Stomach (tissue), 9 donors: Measurements from ENCODE around the gene CAMKK2. TPM values are rescaled to one million over a fixed set of nuclear protein-coding genes. Genes with fewer than 3 reads are reported as not detected.

ENCODE experiments used
- DNase-seq, 2 donors: peaks; one replicate each; pipeline versions ENCODE4 v3.0.0 to v3.0.0-alpha.2; 2013 to 2019
- H3K27ac ChIP-seq, 5 donors: fragments of 200-600 bp in 4 of 5; sonication (generic) in 4 of 5; one replicate each; pipeline ENCODE4 v1.5.1; 2013 to 2019; ENCODE audit warnings: mild to moderate bottlenecking in 1 of 5, moderate library complexity in 1 of 5
- H3K27me3 ChIP-seq, 3 donors: fragments of 200-600 bp; sonication (generic); one replicate each; pipeline ENCODE4 v1.5.1; 2017 to 2019; ENCODE audit warnings: mixed run types in 1 of 3
- H3K36me3 ChIP-seq, 4 donors: fragments of 200-600 bp; sonication (generic); 1 replicate in 3 of 4; 2 replicates in 1 of 4; pipeline ENCODE4 v1.5.1; 2016 to 2019
- H3K4me1 ChIP-seq, 4 donors: fragments of 200-600 bp; sonication (generic); one replicate each; pipeline ENCODE4 v1.5.1; 2016 to 2019
- H3K4me3 ChIP-seq, 4 donors: fragments of 200-600 bp; sonication (generic) in 3 of 4; one replicate each; pipeline ENCODE4 v1.5.1; 2016 to 2019; ENCODE audit warnings: mild to moderate bottlenecking in 1 of 4
- H3K9me3 ChIP-seq, 4 donors: fragments of 200-600 bp; sonication (generic); one replicate each; pipeline ENCODE4 v1.5.1; 2016 to 2019
- EP300 ChIP-seq: sonication (generic); formaldehyde crosslinking; IDR thresholded peaks from one replicate; pipeline ENCODE4 v1.6.1; 2017; ENCODE audit warnings: antibody characterized with exemption
- POLR2A ChIP-seq, 4 donors: fragments of 450-650 bp; IDR thresholded peaks; one replicate each; pipeline ENCODE4 v1.6.1; 2016; ENCODE audit warnings: antibody characterized with exemption in 4 of 4, control low read depth in 2 of 4, mild to moderate bottlenecking in 1 of 4, moderate library complexity in 1 of 4
- POLR2AphosphoS5 ChIP-seq, 3 donors: sonication (generic); formaldehyde crosslinking; IDR thresholded peaks; one replicate each; pipeline ENCODE4 v1.6.1; 2016; ENCODE audit warnings: antibody characterized with exemption in 3 of 3
- WGBS, 5 donors: extraction: QIAGEN DNeasy Blood & Tissue Kit in 3 of 5; methylation state at CpG; one replicate each; pipeline versions ENCODE4 v1.1.5 to v1.1.7; 2013 to 2018; 5-methylcytosine and 5-hydroxymethylcytosine counted together
- intact Hi-C: fragments of 100-400 bp; cut with DNase I; formaldehyde crosslinking; loops from one replicate; pipeline ENCODE4 v1.15.1; 2023; ENCODE audit warnings: low total_unique reads
- polyA plus RNA-seq, 3 donors: library from polyadenylated mRNA; stranded (reverse); fragments of 200-250 nt; gene quantifications; one replicate each; pipeline ENCODE4 v1.2.3, GENCODE V29; 2013
- total RNA-seq, 5 donors: library from RNA; depleted of rRNA; stranded (reverse); fragments of >200 nt; gene quantifications; one replicate each; pipeline versions ENCODE4 v1.1.0 to v1.2.3, GENCODE V29; 2014 to 2016
- TF ChIP-seq, protein P1 (sequence below), 7 experiments: fragments of 450-650 bp in 4 of 7; fragments of 200-600 bp in 3 of 7; sonication (generic) in 3 of 7; IDR thresholded peaks; one replicate each; pipeline ENCODE4 v1.5.1; 2016 to 2019; ENCODE audit warnings: antibody characterized with exemption in 7 of 7, control low read depth in 2 of 7, mild to moderate bottlenecking in 1 of 7
- donor health status: healthy with polysubstance abuse.
- donor health status: Bipolar disorder and iron deficiency.
- donor health status: healthy.

CAMKK2 gene
- total and polyA plus RNA-seq, 8 donors, result 14.9 to 46.4 (median 21.7) TPM

- intact Hi-C loops, result no loop called here
- peaks cover 21 to 71% (median 64%) of the 10 kb centered on the region in 4 donors for H3K36me3 ChIP-seq
- peaks cover 6 to 22% (median 7%) of the 10 kb centered on the region in 4 donors for H3K4me1 ChIP-seq
- H3K27me3 ChIP-seq, result no peaks in the 10 kb centered on the region
- H3K27ac ChIP-seq, result no peak overlapping the region
- WGBS, 5 donors, result 92 to 98% (median 97%) methylated on average over 19 to 35 of the region's 35 CpGs
- no peak overlapping the region for H3K4me3 ChIP-seq
- TF ChIP-seq, protein P1, sequence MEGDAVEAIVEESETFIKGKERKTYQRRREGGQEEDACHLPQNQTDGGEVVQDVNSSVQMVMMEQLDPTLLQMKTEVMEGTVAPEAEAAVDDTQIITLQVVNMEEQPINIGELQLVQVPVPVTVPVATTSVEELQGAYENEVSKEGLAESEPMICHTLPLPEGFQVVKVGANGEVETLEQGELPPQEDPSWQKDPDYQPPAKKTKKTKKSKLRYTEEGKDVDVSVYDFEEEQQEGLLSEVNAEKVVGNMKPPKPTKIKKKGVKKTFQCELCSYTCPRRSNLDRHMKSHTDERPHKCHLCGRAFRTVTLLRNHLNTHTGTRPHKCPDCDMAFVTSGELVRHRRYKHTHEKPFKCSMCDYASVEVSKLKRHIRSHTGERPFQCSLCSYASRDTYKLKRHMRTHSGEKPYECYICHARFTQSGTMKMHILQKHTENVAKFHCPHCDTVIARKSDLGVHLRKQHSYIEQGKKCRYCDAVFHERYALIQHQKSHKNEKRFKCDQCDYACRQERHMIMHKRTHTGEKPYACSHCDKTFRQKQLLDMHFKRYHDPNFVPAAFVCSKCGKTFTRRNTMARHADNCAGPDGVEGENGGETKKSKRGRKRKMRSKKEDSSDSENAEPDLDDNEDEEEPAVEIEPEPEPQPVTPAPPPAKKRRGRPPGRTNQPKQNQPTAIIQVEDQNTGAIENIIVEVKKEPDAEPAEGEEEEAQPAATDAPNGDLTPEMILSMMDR (IDR thresholded peaks at IDR 0.05), result no peak
- TF ChIP-seq EP300 (no peak), POLR2A (IDR thresholded peaks at IDR 0.05) (no peak), POLR2AphosphoS5 (IDR thresholded peaks at IDR 0.05) (no peak)
- DNase-seq, result no peak
- no peaks in the 10 kb centered on the region for H3K9me3 ChIP-seq
These were observed 22.3 kb downstream of the CAMKK2 start for GRCh38 chr12:121274036-121274763.

DNA sequence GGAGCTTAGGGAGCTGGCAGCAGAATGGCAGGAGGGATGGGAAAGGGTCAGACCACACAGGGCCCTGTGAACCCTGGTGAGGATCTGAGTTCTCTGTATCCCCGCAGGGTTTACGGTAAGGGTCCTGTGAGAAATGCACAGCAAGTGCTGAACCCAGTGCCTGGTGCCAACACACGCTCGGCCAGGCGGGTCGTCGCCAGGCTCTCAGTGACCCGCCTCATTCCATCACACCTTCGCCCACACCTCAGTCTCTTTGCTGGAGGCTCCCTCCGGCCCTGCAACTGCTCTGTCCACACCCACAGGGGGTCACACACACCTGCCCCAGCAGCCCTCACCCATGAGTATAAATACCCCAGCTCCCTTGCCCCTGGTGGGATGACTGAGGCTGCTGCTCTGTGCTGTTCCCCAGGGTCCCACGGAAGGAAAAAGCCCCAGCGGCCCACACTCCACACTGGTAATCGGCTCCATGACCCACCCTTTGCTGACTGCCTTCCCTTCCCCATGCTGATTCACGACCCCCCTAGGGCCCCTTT is 23.1 kb downstream of the CAMKK2 start:
- H3K27me3 ChIP-seq, result no peaks in the 10 kb centered on the region
- H3K27ac ChIP-seq, result no peak overlapping the region
- H3K4me1 ChIP-seq, result peaks cover 0 to 15% (median 0%) of the 10 kb centered on the region in 4 donors
- H3K4me3 ChIP-seq, result no peak overlapping the region
- 91 to 96% (median 95%) methylated on average over 14 of the region's 14 CpGs for WGBS, 5 donors
- H3K36me3 ChIP-seq, result peaks cover 29 to 73% (median 69%) of the 10 kb centered on the region in 4 donors
- TF ChIP-seq POLR2A (IDR thresholded peaks at IDR 0.05) (no peak), EP300 (no peak), POLR2AphosphoS5 (IDR thresholded peaks at IDR 0.05) (no peak)
- TF ChIP-seq, protein P1 (IDR thresholded peaks at IDR 0.05), result no peak
- H3K9me3 ChIP-seq, result no peaks in the 10 kb centered on the region
- intact Hi-C loops, result no loop called here
- DNase-seq, result no peak

DNA sequence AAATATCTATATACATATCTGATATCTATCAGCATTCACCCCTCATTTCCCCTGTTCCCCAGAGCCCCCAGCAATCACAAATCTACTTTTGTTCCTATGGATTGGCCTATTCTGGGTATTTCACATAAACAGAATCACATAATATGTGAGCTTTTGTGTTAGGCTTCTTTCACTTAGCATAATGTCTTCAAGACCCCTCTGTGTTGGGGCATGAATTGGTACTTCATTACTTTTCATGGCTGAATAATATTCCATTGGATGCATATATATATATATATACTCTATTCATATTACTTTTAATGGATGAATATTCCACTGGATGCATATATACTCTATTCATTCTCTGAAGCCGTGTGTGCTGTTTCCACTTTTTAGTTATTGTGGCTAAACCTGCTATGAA is 28.7 kb downstream of the CAMKK2 start:
- Histone ChIP-seq H3K36me3 (peaks cover 55 to 92% (median 87%) of the 10 kb centered on the region in 4 donors), H3K9me3 (no peaks in the 10 kb centered on the region), H3K4me1 (no peaks in the 10 kb centered on the region), H3K27me3 (no peaks in the 10 kb centered on the region), H3K4me3 (no peak overlapping the region), H3K27ac (no peak overlapping the region)
- intact Hi-C loops, result no loop called here
- 95 to 97% (median 96%) methylated on average over 1 of the region's 1 CpG for WGBS, 5 donors
- TF ChIP-seq EP300, result no peak
- TF ChIP-seq POLR2AphosphoS5 (IDR thresholded peaks at IDR 0.05), result no peak
- TF ChIP-seq, protein P1 (IDR thresholded peaks at IDR 0.05), result no peak
- no peak for TF ChIP-seq POLR2A (IDR thresholded peaks at IDR 0.05)
- DNase-seq, result no peak

DNA sequence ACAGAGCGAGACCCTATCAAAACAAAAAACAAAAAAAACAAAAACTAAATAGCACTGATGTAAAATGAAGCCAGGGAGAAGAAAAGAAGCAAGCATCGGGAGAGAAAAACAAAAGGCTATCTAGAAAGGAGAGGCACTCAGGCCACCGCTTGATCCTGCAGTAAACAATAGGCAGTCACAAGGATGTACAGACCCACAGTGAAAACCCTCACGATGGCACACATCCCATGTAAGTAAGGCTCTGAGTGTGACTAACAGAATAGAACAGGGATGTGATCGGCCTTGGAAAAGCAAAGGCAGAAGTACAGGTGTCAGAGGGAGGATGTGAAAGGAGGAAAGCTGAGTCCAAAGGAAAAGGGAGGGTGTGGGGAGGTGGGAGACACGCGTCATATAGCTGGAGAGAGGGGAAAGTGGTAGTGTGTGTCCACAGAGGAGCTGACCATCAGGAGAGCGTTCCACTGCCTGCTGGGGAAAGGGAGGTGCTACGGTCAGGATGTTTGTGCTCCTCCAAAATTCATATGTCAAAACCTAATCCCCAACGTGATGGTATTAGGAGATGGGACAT is 31.5 kb downstream of the CAMKK2 start:
- intact Hi-C loops, result no loop called here
- Histone ChIP-seq H3K4me1 (no peaks in the 10 kb centered on the region), H3K36me3 (peaks cover 72 to 98% (median 97%) of the 10 kb centered on the region in 4 donors), H3K27me3 (no peaks in the 10 kb centered on the region), H3K9me3 (no peaks in the 10 kb centered on the region), H3K27ac (no peak overlapping the region), H3K4me3 (no peak overlapping the region)
- no peak for TF ChIP-seq POLR2AphosphoS5 (IDR thresholded peaks at IDR 0.05)
- 85 to 91% (median 88%) methylated on average over 10 of the region's 10 CpGs for WGBS, 5 donors
- no peak for DNase-seq
